Measurements from ENCODE around the gene TAF15. TPM values are rescaled to one million over a fixed set of nuclear protein-coding genes. Genes with fewer than 3 reads are reported as not detected.

TAF15 gene
- total and polyA plus RNA-seq, 2 of the 4 experiments (the other 2 are of a cell fraction), result 46.8 to 98.0 TPM

- no peak for TF ChIP-seq RCOR1 (IDR thresholded peaks at IDR 0.05; ENCODE audit: insufficient replicate concordance, low read length)
- TF ChIP-seq CHD1 (IDR thresholded peaks at IDR 0.05; ENCODE audit: low read depth, low read length), result no peak
- TF ChIP-seq NFE2L2 (IDR thresholded peaks at IDR 0.05; ENCODE audit: low read depth, low read length), result no peak
These were observed 1.7 kb upstream of the TAF15 start (continued) for GRCh38 chr17:35807371-35808144.

Data from IMR-90 (cell line).